ENCODE results near the gene RER1.

Gene RER1

DNA sequence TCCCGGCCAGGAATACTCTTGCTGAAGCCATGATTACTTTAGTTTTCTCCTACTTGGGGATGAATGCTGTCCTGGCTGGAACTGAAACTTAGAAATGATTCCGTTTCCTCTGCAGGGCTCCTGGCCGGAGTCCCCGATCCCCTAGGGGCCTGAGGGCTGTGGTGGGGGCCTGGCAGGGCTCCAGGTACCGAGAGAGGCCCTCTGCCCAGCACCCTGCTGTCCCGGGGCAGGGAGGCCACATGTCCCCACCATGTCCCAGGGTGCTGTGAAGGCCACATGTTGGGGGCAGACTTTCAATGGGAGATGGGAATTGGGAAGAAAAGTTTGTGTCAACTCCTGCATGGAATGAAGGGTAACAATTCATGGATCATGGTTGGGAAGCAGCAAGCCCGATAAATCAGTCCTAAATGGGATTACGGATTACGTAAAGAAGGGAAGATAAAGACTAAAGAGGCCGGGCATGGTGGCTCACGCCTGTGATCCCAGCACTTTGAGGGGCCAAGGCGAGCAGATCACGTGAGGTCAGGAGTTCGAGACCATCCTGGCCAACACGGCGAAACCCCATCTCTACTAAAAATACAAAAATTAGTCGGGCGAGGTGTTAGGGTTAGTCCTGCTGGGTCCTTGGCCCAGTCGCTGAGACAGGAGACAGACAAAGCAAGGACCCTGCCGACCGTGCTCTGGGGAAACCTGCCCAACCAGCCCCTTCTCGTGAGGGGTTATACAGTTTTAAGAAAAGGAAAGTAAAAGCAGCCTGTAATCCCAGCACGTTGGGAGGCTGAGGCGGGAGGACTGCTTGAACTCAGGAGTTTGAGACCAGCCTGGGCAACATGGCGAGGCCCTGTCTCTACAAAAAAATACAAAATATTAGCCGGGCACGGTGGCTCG is 37.8 kb upstream of the RER1 start:
- no peak for DNase-seq

DNA sequence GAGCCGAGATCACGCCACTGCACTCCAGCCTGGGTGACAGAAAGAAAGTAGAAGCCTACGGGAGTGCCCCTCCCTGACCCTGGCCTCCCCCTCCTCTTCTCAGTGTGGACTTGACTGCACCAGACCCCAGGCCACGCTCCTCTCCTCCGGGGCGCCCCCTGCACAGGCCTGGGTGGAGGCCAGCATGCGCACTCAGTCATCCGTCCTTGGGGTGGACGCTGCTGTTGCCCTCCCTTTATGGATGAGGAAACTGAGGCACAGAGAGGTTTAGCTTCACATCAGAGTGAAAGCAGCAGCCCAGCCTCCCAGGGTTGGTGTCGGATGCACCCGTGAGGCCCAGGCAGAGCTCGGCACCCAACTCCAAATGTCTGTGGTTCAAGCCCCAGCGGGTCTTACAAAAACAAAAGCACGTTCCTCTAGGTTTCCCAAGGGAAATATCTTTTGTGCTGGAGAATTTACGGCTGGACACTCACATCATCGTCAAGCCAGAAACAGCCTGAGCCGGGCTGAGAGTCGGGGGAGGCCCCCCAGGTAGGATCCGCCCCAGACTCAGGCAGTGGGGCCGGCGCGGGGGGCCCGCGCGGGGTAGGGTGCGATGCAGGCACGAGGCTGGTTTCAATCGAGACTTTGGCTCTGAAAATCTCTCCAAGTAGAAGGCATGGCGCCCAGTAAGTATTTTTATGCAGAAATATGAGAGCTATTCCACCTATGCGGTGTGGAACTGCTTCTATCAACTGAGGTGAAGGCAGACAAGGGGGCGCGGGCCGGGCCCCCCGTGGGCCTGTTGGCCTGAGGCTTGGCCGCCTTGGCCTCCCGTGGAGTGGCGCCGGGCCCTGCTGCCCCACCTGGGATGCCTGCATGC is 36.9 kb upstream of the RER1 start:
- no peak for DNase-seq

DNA sequence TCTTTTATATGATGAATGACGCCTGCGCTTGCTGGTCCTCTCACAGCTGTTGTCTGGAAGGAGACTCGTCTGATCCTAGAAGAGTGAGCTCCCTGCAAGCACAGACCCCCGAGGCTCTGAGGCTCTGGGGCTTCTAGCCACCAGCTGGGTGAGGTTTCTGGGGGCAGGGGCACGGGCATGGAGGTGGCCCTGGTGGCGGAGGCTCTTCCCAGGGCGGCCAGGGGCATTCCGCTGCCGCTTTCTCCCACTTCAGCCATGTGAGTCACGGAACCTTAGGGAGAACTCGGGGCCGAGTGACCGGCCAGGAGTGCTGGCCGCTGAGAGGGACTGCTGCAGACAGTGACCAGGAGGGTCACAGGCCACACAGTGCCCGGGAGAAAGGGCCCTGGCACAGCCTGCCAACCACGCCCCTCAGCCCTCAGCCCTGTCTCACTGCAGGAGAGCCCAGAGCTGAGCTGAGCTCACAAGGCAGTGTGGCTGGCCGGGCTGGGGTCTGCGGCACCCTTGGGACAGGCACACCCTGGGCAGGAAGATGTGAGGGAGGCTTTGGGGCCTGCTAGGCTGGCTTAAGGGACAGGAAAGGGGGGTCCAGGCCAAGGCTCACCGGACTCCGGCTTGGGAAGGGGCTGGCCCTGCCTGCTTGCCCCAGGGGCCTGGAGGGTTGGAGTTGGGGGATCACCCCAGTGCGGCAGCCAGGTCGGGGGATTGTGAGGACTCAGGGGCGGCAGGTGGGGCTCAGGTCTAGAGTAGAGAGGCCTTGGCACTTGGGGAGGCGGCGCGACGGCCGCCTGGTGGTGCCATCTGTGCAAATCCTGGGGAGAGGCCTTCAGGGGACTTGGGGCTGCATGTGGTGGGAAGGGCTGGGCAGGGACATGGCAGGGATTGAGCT is 36.0 kb upstream of the RER1 start:
- DNase-seq: no peak

DNA sequence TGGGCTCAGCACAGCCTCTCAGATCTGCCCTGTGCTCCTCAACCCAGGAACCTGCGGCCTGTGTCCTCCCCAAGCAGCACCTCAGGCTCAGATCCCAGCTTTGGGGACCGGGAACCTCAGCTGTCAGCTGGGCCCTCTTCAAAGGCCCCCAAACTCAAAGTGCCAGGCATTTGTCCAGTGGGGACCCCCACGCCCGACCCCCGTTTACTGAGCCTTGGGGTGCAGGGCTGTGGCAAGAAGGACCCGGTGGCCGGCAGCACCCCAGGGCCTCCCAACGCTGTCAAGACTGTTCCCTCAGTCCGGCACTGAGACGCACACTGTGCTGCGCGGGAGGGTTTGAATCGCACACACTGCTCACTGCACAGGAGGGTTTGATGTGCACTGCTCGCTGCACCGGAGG is 35.2 kb upstream of the RER1 start:
- no peak for DNase-seq

DNA sequence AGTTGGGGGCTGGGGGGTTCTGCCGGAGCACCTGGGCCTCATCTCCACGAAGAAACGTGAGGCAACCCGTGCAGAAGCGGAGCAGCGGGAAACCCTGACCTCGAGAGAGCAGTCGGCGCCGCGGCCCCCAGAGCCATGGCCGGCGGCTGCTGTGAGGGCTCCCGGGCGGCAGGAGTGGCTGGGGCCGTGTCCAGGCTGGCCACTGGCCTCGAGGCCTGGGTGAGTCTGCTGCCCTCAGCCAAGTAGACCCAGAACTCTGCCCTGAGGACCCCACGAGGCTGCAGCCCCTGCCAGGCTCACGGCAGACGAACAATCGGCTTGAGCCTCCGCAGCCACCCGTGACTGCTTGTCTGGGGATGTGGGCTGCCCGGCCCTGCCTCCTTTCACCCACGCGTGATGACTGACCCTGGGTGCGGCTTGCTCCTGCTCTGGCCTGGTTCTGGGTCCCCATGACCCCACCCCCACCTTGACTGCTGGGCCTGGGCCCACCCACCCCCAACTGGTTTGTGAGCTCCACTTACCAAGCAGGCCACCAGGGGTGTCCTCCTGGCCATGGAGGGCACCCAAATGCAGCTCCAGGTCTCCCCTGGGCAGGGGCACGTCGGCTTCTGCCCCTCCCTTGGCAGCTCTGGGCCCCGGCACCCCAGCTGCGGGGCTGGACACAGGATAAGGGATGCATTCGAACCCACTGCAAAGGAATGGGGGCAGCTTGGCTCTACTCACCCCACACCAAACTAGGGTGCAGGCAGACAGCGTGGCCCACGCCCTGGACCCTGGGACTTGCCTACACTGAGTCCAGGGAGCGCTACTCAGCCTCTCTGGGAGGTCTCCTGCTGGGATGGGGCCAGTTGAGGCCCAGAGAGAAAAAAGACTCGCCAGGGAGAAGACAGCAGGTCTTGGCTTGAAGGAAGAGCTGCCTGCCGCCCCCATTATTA is 34.5 kb upstream of the RER1 start:
- DNase-seq: no peak

DNA sequence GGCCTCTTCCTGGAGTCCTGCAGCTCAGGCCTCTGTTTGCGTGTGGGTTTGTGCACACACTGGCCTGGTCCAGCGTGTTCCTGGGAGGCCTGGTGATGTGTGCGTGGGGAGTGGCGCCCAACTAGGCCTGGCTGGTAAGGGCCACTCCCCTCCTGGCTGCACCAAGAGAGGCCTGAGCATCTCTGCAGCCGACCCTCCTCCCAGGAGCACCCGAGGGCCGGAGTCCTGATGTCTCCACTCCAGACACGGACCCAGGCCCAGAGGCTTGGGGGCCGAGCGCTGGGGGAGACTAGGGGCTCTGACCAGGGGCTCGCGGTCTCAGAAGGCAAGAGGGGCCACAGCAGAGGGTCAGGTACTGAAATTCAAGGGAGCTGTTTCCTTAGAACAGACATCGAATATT is 33.6 kb upstream of the RER1 start:
- no peak for DNase-seq

DNA sequence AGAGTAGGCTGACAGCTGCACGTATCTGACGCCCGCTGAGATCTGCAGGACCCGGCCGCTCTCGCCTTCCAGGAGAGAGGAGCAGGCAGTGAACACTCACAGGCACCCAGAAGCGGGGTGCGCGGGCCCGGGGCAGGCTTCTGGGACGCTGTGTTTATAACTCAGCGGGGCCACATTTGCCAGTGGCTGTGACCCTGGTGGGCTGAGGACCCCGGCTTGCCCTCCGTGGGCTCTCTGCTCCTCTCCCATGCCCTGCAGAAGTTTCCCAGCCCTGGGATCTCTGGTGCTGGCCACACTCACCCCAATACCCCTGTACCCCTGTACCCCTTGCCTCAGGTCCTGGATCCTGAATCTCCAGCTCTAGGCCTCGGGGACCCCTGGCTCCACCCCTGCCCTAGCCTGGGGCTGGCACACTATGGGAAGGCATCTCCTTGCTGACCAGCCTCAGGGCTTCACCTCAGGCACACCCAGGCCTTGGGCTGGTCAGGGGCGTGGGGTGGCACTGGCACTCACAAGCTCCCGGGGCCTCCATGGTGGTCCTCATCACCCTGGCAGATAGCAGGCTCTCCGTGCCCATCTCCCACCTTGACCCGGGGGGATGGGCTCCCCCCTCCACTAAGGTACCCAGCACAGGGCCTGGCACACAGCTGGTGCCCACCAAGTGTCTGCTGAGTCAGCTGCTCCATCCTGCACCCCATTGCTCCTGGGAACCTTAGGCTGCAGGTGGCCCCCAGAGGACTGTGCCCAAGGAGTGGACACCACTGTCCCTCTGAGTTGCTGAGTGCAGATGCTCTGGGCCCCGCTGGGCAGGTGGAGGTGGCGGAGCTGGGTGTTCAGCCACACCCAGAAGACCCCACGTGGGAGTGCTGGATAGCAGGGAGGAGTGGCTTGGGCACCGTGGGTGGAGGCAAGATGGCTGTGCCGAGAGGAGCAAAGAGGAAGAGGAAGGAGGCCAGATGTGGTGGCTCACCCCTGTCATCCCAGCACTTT is 32.7 kb upstream of the RER1 start:
- no peak for DNase-seq

DNA sequence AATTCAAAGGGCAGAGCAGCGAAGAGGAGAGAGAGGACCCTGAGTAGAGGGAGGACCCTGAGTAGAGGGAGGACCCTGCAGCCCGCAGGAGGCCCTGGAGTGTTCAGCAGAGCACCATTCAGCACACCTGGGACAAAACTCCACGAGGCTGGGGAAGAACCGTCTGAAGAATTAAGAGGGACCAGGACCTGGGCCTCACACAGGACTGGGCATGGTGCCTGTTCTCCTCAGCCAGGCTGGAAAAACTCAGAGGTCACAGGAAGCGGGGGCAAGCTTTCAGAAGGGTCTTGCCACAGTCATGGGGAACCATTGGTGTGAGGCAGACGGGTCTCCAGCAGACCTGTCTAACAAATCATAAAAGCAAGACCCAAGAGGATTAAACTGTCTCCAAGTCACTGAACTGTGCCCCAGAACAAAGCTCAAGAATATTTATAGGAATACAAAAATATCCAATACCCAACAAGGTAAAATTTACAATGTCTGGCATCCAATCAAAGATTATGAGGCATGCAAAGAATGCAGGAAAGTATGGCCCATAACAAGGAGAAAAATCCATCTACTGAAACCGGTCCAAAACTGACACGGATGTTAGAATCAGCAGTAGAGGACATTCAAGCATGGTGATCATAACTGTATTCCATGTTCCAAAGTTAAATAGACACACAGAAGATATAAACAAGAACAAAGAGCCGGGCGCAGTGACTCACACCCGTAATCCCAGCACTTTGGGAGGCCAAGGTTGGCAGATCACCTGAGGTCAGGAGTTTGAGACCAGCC is 30.9 kb upstream of the RER1 start:
- DNase-seq: no peak

DNA sequence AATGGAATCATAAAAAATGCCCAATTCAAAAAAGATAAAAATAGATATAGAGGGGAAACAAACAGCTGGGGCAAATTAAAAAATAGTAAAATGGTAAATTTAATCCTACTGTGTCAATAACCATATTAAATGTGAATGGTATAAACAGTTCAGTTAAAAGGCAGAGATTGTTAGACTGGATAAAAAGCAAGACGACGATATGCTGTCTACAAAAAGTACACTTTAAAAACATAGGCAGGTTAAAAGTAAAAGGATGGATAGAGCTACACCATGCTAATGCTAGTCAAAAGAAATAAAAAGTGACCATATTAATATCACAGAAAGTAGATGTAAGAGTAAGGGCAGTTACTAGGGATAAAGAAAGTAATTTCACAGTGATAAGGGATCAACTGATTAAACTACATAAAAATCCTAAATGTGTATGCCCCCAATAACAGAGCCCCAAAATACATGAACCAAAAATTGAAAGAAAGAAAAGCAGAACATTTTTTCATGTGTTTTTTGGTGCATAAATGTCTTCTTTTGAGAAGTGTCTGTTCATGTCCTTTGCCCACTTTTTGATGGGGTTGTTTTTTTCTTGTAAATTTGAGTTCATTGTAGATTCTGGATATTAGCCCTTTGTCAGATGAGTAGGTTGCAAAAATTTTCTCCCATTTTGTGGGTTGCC is 27.7 kb upstream of the RER1 start:
- no peak for DNase-seq

DNA sequence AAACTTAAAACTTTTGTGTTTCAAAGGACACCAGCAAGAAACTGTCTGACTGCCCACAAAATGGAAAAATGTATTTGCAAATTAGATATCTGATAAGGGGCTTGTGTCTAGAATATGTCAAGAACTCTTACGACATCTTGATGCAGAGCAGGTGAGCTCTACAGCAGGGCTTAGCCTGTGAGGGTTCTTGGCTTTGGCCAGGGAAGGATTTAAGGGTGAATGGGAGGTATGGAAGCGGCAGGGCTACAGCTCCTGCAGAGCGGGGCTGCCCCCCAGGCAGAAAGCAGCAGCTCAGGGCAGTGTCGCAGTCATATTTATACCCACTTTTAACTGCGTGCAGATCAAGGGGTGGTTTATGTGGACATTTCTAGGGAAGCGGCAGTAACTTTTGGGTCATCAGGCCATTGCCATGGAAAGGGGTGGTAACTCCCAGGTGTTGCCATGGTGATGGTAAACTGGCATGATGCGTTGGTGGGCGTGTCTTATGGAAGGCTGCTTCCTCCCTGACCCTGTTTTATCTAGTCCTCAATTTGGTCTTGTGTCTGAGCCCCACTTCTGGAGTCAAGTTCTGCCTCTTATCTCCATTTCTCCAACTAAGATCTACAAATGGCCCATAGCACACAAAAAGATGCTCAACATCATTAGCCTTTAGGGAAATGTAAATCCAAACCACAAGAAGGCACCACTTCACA is 23.4 kb upstream of the RER1 start:
- DNase-seq: no peak

DNA sequence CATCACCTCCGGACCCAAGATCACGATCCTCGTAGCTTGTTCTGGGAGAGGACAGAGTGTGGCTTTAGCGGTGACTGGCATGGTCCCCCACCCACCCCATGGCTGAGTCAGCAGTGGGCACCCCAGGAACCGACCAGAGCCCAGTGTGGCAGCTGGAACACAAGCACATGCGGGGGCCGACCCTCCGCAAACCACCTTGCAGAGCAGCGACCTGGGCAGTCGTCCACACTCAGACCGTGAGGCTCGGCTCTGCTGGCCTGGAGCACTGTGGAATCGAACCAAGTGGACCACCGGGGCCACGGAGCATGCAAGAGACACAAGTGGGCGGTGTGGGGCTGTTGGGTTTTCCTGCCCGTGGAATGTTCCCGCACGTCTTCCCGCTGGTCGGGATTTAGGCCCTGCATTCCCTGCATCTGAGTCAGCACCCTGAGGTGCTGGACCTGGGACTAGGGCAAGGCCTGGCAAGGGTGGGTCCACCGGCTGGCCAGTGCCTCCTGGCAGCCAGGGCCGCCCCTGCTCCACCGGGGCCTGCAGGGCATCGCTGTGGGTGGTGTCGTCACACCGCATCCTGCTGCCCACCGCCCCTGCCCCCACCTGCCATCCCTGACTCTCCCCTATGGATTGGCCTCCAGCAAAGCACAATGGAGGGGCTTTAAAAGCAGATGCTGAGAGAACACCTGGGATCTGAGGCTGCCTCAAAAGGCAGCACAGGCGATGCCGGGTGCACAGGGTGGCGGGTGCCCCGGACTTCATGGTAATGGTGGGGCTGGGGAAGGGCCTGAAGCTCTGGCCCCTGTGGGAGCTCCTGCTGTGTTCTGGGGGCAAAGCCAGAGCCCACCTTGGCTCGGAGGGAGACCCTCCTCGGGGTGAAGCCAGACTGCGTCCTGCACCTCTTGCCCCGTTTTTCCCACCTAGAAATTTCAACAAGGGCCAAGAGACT is 18.8 kb upstream of the RER1 start:
- no peak for DNase-seq

DNA sequence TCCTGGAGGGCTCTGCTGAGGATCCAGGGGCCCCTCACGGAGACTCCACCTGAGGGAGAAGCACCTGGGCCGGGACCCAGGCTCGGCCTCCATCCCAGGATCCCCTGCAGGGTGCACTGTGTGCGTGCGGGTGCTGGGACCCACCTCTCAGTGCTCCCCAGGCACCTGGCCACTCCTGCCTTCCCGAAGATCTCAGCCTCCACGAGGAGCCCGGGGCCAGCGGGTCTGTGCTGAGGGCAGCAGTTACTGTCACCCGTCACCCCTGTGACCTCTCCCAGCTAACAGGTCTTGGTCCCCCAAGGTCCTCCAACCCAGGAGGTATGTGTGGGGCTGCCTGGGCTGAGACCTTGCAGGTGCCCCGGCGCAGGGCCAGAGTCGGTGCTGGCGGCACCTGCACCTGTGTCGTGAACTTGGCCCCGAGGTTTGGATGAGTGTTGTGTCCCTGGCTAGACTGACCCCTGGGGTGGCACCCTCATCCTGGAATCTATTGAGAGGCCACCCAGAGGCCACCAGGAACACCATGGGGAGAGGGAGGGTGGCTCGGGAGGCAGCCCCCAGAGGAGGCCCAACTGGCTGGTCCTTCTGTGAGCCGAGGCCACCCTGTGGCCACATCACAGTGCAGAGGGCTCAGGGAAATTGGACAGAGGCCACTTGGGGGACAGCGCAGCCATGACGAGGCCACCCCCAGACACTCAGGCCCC is 17.9 kb upstream of the RER1 start:
- no peak for DNase-seq

DNA sequence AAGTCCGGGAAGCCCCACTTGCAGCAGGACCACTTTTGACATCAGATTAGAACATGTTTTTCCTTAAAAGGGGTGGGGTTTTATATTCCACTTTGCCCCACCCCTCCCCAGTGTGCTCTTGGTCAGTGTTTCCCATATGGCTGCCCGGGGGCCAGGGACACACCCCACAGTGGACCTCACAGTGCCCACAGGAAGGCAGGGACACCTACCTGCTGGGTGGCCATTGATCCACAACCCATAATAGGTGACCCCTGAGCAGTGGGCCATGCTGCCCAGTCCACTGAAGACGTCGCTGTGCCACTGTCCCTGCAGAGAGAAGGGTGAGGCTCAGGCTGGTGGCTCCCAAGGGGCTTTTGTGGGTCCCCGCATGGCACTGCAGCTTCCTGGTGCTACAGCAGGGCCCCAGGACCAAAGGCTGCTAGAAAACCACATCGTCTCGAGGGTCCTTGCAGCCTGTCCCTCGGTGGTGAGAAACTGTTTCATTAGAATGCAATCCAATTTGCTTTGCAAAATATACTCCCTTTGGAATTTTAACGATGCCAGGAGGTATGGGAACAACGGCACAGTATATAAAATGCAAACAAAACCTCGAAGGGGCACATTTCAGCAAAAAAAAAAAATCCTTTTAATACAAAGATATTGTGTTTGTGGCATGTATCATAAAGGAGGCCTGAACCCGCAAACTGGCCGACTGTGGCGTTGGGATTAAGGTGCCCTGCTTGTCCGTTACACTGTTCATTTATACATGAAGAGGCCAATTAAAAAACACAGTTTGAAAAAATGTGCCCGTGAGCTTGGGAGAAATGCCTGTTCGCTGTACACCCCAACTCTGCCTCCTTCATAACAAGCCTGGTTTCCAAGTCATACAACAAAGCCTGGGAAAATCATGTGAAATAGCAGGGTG is 17.1 kb upstream of the RER1 start:
- no peak for DNase-seq

DNA sequence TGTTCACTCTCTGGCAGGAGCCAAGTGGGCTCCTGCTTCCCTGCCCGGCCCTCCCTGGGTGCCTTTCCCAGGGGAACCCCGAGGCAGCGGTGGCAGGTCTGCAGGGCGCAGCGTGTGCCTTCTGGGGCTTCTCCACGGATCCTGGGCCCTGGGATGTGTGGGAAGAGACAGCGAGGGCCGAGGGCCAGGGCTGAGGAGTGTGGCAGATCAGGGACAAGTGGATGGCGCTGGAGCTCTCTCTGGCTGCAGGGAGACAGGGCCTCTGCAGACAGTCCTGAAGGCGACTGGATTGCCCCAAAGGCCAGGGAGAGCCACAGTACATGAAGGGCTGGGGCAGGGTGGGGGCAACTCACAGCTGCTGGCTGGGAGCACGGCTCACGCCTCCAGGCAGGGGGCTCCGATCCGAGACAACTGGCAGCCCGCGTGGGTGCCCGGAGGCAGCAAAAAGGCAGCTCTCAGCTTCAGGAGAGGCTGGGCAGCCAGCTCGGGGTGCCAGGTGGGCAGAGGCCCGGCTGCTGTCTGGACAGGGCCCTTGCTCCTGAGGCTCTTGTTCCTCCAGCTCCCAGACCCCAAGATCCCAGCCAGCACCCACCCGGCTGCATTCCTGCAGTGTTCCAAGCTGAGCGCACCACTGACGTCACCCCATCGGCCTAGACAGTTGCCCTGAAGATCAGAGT is 16.3 kb upstream of the RER1 start:
- no peak for DNase-seq

DNA sequence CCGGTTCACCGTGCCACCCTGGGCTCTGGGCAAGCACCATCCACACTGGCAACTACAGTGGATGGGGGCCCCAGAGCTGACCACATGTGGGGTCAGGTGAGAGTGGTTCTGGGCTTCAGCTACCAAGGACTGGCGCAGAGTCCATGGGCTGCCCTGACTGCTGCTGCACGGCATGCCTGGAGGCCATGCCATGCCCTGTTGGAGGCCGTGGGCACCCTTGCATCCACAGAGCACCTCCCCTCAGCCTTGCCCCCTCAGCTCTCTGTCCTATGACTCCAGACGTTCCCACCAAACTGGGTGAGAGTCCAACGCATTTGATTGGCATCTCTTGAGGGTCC is 15.7 kb upstream of the RER1 start:
- no peak for DNase-seq

Data from CD4-positive, alpha-beta T cell treated with Interleukin-4 for 4 hours (primary cell).